Posterior vena cava (tissue), 2 donors: ENCODE results near the gene PCOLCE2. TPM values are rescaled to one million over a fixed set of nuclear protein-coding genes. Genes with fewer than 3 reads are reported as not detected.

Experiments used
- DNase-seq: peaks from one replicate; pipeline ENCODE4 v3.0.0-alpha.2; 2020; ENCODE audit warnings: low spot score
- intact Hi-C, 2 donors: fragments of 100-400 bp; cut with DNase I; formaldehyde crosslinking; loops; one replicate each; pipeline versions ENCODE4 v1.14.1 to v1.14.2; 2022 to 2023
- long read RNA-seq, 2 donors: library from polyadenylated mRNA; unstranded; transcript quantifications; one replicate each; pipeline ENCODE4 v2.0.0, GENCODE V29; 2020 to 2021
- total RNA-seq, 2 donors: library from RNA; stranded (reverse); fragmentation: NEBNext Ultra II Directional; extraction: Animal tissue kit (Norgen Biotek cat#: 25700); gene quantifications; one replicate each; pipeline ENCODE4 v1.2.1, GENCODE V29; 2021
- donor health status: DM: yes; HTN: yes; CAD: no.
- donor health status: DM: yes; HTN: yes; CAD: no.

The PCOLCE2 gene, protein sequence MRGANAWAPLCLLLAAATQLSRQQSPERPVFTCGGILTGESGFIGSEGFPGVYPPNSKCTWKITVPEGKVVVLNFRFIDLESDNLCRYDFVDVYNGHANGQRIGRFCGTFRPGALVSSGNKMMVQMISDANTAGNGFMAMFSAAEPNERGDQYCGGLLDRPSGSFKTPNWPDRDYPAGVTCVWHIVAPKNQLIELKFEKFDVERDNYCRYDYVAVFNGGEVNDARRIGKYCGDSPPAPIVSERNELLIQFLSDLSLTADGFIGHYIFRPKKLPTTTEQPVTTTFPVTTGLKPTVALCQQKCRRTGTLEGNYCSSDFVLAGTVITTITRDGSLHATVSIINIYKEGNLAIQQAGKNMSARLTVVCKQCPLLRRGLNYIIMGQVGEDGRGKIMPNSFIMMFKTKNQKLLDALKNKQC
- 10 to 100 TPM; 39.7 to 54.5 TPM for total RNA-seq
- long read RNA-seq, donor 1, transcript PCOLCE2-201 (9 exons, 2,021 nt): major isoform, 24 of 30 reads
- long read RNA-seq, donor 1, partial matches to known transcripts: 5 of 30 reads
- long read RNA-seq, donor 1, other reads (novel, unspliced or antisense): 0 of 30 reads
- long read RNA-seq, donor 2, transcript PCOLCE2-201 (9 exons, 2,021 nt): major isoform, 137 of 147 reads
- long read RNA-seq, donor 2, partial matches to known transcripts: 5 of 147 reads
- long read RNA-seq, donor 2, other reads (novel, unspliced or antisense): 2 of 147 reads

DNA sequence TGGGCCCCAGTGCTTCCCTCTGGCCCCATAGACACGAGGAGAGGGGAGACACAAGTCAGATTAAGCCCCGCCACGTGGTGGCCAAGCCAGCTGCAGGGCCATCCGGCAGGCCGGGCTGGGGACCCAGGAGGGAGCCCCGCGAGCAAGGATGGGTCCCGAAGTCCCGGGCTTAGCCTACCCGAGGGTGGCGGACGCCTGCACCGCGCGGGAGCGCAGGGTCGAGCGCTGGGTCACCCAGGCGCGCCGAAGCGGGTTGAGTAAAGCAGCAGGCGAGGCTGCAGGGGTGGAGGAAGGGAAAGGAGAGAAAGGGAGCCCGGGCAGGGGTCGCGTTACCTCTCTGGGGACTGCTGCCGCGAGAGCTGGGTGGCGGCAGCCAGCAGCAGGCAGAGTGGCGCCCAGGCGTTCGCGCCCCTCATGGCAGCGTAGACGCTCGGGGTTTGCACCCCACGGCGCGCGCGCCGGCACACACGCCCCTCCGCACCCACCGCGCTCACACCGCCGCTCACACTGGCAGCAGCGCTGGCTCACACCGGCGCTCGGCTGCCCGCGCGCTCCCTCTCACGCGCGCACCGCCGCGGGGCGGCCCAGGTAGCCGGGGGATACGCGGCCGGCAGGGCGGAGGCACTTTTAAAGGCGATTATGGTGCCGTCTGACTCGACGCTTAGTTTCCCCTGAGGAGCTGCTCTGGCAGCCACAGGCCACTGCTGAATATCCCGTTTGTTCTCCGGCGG is at the start of gene PCOLCE2:
Gene PCOLCE2, minus strand, starts transcription at position 603 of the 731 bp plus-strand sequence. Its CDS starts 187 bp downstream, at position 416.
- no peak for DNase-seq

DNA sequence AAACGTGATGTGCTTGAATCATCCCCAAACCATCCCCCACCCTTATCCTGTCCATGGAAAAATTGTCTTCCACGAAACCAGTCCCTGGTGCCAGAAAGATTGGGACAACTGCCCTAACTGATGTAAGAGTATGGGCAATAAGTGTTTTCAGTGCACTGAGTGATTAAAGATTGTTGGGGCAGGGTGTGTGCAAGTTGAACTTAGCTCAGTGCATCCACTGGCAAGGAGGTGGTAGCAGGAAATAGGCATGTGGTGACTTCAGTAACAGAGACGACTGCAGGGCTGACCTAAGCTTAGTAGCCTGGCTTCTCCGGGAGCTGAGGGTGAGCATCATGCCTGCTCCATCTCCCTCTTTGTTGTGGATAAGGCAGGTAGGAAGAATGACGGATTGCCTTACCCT is 47.1 kb upstream of the PCOLCE2 start:
- no peak for DNase-seq
- intact Hi-C loops: no loop called here

More for the DNA sequence above, at the start of gene PCOLCE2:
- intact Hi-C loops: no loop called here

DNA sequence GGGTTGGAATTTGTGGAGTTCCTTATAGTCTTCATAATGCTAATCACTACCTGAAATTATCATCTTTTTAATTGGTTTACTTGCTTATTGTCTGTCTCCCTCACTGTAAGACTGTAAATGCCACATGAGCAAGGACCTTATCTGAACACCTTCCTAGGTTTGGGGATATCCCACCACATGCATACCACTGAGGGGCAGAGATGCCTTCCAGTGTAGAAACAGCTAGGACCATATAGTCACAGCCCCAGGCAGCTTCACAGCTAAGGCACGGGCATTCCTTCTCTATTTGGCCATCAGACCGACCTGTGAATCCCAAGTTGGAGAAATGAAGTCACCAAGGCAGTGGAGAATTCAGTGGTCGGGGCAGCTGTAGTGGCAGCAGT is 46.0 kb upstream of the PCOLCE2 start:
- intact Hi-C loops: no loop called here
- no peak for DNase-seq

DNA sequence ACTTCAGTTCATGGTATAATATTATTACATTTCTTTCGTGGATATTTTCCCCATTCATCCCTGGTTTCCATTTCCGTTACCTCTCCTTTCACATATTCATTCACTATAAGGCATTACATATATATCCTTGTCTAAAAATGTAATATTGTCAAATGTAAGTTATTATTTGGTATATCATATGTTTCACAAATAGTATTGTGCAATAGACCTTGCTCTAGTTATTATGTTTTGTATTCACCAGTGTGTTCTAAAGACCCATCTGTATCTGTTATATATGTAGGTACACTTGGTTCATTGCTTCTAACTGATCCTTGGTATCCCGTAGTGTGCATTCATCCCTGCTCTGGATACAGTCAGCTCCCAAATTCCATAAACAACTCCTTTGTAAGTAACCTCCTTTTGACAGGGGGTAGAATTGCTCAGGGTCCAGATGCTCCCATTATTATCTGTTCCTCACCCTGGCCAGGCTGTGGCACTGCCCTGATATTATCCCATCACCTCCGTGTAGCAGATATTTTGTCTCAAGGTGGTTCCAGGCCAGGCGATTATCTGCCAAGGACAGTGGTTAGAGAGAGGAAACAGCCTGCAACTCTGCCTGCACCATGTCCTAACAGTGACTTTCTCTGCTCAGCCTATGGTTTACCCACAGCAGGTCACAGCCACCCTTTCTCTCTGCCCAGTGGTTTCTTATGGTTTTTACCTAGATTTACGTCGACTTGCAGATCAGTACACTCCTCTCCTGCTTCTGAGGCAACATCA is 45.4 kb upstream of the PCOLCE2 start:
- intact Hi-C loops: no loop called here
- no peak for DNase-seq

DNA sequence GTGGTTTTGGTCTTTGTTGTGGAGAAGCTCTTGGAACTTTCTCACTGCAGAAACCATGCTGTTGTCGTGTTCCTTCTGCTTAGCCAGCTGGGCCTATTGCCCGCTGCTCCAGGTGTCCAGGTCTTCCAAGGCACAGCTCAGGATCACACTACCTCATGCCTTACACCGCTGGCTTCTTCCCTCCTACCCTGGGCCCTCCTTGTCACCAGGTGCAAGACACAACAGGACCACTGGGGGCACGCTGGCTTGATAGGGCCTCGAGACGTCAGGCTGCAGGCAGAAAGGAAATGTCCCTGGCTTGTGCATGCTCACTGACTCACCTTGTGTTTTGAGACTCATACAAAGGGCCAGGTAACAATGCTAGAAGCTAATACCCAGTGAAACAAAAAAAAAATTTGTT is 42.3 kb upstream of the PCOLCE2 start:
- no peak for DNase-seq
- intact Hi-C loops: no loop called here

DNA sequence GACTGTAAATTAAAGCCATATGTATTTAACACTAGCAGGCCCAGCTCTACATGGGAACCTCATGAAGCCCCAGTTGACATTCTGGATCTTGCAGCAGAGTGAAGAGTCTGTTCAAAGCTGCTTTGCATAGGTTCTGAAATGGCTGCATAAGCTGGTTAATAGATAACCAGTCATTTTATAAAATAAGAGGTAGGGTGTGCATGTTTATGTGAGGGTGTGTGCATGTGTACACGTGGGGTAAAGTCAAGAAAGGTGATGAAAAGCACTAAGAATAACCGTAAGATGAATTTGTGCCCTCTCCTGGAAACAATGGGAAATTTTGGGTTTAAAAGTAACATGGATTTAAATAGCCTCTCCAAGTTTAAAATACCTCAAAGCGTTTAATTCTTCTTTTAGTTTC is 41.6 kb upstream of the PCOLCE2 start:
- intact Hi-C loops: no loop called here
- no peak for DNase-seq

DNA sequence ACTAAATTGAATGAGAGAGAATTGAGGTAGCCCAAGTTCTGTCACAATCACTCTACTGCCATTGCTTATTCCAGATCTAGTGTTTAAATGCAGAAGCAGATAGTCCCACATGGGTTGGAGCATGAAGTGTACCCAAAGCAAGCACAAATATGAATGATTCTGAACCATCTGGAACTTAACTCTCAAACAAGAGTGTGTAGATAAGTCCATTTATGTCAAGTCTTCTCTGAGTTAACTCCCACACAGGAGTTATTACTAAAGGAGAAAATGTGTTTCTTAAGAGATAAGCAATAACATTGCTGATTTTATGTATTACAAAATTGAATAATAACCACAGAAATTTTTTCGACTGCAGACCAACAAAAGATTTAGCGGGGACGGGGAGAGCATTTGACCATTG is 41.0 kb upstream of the PCOLCE2 start:
- intact Hi-C loops: no loop called here
- DNase-seq: no peak

DNA sequence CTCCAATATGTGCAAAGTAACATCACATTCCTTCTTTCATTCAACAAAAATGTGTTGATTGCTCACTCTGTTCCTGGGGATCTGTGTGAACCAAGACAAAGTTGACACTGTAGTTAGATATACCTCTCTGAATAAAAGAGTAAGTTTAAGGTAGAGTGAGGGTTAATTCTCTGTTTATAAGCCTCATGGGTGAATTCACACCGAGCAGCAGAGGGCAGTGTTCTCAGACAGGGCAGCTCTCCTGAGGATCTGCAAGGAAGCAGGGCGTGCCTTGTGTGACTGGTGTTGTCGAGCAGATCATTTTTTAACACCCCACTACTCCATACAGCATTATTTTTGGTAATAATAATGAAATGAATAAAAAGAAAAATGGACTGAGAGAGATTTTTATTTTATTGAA is 40.2 kb upstream of the PCOLCE2 start:
- intact Hi-C loops: no loop called here
- DNase-seq: no peak

DNA sequence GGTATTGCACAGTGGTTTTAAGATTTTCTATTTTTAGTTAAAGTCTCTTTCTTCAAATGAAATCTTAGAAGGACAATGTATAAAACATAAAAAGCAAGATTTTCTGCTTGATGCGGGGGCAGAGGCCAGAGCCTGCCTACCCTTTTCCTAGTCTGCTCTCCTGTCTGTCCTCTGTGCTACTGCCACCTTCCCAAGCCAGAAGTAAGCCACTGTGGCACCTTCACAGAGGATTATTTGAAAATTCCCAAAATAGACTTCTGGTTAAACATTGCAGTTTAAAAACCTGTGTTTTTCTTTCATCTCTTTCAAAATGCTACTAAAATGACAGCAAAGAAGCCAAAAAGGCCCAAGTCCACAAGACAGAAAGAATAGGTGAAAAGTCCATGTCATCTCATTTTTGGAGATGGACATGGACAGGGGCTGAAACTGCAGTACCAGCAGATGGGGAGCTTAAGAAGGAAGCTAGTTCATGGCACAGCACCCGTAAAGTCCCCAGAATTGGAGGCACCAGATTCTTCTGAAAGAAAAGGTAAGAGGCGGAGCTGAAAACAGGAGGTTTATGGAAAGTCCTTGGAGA is 37.6 kb upstream of the PCOLCE2 start:
- intact Hi-C loops: no loop called here
- no peak for DNase-seq

DNA sequence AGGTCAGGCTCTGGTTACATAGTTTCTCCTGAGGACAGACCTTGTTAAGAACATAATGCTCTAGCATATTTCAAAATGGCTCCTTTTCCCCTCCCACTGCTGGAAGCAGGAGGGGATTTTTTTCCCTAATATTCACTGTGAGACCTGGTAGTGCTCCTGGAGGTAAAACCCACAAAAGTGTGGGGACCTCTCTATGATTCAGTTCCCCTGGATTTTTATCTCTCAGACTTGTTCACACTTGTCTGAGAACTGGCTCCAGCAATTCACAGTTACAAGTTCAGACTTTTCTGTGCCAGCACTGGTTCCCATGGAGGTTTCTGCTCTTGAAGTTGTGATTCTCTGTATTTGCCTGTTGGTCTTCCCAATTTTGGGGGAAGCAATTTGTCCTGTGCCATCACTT is 36.3 kb upstream of the PCOLCE2 start:
- no peak for DNase-seq
- intact Hi-C loops: no loop called here

DNA sequence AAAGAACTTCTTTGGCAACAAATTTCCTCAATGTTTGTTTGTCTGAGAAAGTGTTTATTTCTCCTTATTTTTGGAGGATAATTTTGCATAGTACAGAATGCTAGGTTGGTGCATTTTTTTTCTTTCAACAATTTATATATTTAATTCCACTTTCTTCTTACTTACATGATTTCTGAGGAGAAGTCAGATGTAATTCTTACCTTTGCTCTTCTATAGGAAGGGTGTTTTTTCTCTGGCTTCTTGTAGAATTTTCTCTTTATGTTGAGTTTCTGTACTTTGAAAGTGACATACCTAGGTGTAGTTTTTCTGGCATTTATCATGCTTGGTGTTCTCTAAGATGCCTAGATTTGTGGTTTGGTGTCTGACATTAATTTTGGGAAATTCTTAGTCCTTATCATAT is 34.8 kb upstream of the PCOLCE2 start:
- intact Hi-C loops: no loop called here

DNA sequence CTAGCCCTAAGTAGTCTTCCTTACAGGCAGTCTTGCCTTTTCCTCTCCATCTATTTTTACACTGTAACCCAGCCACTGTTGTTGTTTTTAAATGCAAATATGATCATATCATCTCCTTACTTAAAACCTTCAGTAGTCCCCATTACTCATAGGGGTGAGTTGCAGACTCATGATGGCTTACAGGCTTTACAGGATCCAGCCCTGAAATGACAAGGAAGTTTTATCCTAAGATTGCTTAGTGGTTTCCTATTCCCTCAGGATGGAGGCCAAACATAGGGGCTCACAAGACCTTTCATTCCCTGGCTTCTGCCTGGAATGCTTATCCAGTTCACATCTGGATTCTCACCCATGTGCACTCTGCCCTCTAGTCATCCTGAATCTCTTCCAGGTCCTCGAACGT is 27.7 kb upstream of the PCOLCE2 start:
- intact Hi-C loops: no loop called here
- DNase-seq: no peak

More for the DNA sequence above, 34.8 kb upstream of the PCOLCE2 start:
- DNase-seq: no peak

DNA sequence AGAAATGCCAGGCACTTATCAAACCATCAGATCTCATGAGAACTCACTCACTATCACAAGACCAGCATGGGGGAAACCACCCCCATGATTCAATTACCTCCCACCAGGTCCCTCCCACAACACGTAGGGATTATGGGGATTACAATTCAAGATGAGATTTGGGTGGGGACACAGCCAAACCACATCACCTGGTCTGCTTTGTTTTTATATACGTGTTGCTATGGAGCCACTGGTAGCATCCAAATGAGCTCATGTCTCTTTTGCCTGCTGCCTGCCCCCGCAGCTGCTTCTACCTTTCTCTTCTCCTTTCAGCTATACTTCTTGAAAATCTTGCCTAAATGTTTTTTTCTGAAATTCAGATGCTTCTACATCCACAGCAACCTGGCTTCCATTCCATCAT is 26.8 kb upstream of the PCOLCE2 start:
- intact Hi-C loops: no loop called here
- no peak for DNase-seq

DNA sequence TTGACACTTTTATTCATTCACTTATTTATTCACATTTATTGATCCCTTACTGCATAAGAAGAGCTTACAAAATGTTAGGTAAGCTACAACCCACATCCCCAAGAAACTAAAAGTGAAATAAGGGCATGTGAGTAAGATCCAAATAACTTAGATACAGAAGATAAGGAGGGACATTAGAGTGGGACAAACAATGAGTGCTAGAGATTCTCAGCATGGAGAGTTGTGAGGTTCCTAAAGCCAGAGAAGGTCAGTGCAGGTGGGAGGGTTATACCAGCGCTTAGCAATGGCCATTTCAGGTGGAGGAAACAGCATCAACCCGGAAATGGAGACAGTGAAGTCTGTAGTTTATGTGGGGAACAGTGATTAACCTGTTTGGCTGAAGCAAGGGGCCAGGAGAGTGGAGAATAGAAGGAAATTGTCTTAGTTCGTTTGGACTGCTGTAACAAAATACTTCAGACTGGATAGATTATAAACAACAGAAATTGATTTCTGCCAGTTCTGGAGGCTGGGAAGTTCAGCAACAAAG is 25.5 kb upstream of the PCOLCE2 start:
- intact Hi-C loops: no loop called here
- no peak for DNase-seq

DNA sequence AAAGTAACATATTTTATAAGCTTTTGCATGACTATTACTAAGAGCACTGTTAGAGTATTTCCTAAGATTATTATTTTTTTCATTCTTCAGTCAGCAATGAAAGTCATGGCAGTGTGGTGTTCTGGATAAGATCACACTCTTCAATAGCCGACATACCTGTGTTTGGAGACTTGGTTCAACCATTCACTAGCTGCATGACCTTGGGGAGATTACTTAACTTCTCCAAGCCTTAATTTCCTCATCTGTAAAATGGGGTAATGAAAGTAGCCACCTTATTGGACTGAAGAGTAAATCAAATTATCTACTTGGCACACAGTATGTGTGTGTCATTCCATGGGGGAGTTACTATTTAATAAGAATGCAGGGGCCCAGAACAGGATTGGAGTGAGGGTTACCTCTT is 24.5 kb upstream of the PCOLCE2 start:
- intact Hi-C loops: no loop called here
- no peak for DNase-seq

DNA sequence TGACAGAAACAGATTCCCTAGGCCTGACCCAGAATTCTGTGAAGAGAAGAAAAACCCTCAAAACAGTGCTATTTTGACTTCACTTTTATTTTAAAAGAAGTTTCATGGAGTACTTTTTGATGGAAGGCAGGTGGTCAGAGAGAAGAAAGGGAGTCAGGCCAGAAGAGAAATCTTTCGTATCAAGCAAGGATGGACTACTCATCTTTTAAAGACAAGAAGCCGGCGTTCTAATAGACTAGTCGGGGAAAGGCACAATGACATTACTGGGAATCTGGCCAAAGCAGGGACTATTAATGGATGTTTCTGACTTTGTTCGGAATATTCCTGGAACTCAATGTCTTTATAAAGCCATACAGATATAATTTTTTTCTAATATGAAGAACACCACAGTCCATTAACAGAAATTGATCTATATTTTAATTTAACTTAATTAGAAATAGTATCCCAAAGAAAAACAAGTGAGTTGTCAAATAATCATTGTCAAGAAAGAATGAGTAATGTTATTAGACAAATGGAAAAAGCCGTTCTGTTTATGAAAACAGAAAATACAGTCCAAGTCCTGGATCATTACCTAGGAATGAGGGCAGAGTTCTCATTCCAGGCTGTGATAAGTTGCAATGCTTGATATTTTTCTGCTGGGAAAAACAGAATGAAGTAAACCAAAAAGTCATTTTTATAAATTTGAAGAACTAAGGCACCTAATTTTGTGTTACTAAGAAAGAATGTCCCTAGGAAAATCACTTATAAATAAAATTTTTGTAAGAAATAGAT is 23.7 kb upstream of the PCOLCE2 start:
- intact Hi-C loops: no loop called here
- DNase-seq: no peak

DNA sequence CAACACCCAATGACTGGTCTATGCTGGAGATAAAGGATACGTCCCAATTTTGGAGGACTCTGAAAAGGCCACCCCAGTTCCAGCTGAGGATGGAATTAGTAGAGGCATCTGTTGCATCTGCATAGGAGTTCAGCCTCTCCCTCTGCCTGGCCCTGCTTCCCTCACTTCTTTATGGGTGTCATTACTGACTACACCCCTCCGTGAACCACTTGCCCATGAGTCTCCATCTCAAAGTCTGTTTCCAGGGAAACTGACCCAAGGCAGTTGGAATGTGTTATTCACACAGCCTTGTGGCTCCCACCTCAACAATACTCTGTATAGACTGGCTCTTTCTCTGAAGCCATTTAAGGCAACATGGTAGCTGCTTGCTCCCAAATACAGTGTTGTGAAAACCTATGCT is 21.4 kb upstream of the PCOLCE2 start:
- DNase-seq: no peak
- intact Hi-C loops: no loop called here

DNA sequence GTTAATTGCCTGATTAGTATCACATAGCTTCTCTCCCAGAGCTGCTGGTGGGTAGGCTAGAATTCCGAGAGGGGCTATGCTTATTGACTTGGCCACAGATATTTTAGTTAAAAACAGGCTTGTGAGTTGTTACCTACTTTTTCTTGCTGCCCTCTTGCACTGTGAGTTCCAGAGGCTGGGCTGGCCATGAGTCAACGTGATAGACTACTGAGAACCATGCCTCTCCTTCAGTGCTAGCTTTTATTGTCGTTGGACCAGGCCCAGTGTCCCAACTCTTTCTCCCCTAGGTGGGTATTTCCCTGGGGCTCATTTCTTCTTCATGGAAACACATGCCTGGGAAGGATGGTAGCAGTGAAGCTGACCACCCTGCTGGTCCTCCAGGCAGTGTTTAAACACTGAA is 20.4 kb upstream of the PCOLCE2 start:
- intact Hi-C loops: no loop called here
- no peak for DNase-seq
